ENCODE results near the gene SLC6A2.

The SLC6A2 gene

DNA sequence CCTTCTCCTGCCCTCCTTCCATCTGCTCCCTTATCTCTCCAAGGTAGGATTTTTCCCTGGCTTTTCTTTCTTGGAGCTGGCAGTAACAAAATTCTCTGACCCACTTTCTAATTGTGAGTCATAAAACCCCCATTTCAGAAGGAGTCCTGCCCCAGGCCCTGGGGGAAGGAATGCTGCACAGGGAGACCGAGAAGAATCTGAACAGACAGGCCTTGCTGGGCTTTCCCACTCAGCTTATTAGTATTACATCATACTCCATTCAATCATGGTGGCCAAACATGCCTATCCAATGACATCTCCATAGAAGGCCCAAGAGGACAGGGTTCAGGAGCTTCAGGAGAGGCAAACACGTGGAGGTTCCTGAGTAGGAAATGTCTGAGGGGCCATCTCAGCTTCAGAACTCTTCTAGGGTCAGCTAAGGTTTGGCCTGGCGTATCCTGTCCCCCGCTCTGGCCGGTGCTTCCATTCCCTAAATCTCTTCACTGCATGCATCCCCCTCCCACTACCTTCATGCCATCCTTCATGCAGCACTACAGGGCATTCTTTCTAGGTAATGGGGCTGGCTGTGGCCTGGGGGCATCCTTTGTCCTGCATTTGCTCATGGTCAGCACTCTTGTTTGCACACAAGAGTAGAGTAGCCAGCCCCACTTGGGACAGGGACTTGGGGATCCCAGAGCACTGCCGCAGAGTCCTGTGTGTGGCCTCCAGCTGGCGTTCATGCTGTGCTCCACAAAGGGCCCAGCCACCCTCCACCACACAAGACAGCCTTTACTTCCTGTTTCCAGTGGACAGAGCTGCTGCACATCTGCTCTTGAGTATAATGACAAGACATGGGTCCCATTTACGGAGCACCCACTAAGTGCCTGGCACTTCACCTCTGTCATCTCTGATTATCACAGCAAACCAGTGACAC is 8.2 kb downstream of the SLC6A2 start:
- peaks cover 0 to 4% of the 10 kb centered on the region in 2 donors for H3K27me3 ChIP-seq (ENCODE audit: control insufficient read depth in 1 of 2, insufficient read depth in 2 of 2, low read length in 2 of 2)
- no peaks in the 10 kb centered on the region for H3K4me1 ChIP-seq (ENCODE audit: insufficient read depth, low read length)
- no peak overlapping the region for H3K4me3 ChIP-seq (ENCODE audit: low read depth in 1 of 2, low read length in 2 of 2)
- no peaks in the 10 kb centered on the region for H3K9me3 ChIP-seq (ENCODE audit: low read length)
- H3K36me3 ChIP-seq (ENCODE audit: insufficient read depth, low read length): no peaks in the 10 kb centered on the region
- no peak overlapping the region for H3K27ac ChIP-seq (ENCODE audit: low read depth, low read length)
- no peak overlapping the region for H3K9ac ChIP-seq (ENCODE audit: low read length)

- Histone ChIP-seq H3K4me1 (ENCODE audit: insufficient read depth, low read length) (no peaks in the 10 kb centered on the region), H3K4me3 (ENCODE audit: low read depth in 1 of 2, low read length in 2 of 2) (no peak overlapping the region), H3K9ac (ENCODE audit: low read length) (no peak overlapping the region), H3K9me3 (ENCODE audit: low read length) (no peaks in the 10 kb centered on the region), H3K36me3 (ENCODE audit: insufficient read depth, low read length) (no peaks in the 10 kb centered on the region), H3K27ac (ENCODE audit: low read depth, low read length) (no peak overlapping the region), H3K27me3 (ENCODE audit: control insufficient read depth in 1 of 2, insufficient read depth in 2 of 2, low read length in 2 of 2) (peaks cover 0 to 4% of the 10 kb centered on the region in 2 donors)
Measured at GRCh38 chr16:55664786-55665407, 9.1 kb downstream of the SLC6A2 start.

DNA sequence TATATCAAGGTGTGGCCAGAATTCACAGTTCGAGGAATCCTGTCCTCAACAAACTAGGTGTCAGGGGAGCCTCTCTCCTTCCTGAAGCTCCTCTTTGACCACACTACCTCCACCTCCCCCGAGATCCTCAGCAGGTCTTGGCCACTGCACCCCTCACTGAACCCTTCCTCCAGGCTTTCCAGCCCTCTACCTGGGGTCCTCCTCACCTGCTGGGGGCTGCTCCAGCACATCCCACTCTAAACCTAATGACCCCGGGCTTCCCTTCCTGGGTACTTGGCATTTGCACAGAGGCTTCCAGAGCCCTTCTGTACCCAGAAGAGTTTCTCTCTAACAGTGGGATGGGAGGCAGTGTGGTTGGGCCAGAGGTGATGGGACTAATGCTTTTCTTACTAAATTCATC is 9.7 kb downstream of the SLC6A2 start:
- Histone ChIP-seq H3K4me3 (ENCODE audit: low read depth in 1 of 2, low read length in 2 of 2) (no peak overlapping the region), H3K27ac (ENCODE audit: low read depth, low read length) (no peak overlapping the region), H3K9ac (ENCODE audit: low read length) (no peak overlapping the region), H3K36me3 (ENCODE audit: insufficient read depth, low read length) (no peaks in the 10 kb centered on the region), H3K9me3 (ENCODE audit: low read length) (no peaks in the 10 kb centered on the region), H3K27me3 (ENCODE audit: control insufficient read depth in 1 of 2, insufficient read depth in 2 of 2, low read length in 2 of 2) (peaks cover 0 to 4% of the 10 kb centered on the region in 2 donors), H3K4me1 (ENCODE audit: insufficient read depth, low read length) (no peaks in the 10 kb centered on the region)

DNA sequence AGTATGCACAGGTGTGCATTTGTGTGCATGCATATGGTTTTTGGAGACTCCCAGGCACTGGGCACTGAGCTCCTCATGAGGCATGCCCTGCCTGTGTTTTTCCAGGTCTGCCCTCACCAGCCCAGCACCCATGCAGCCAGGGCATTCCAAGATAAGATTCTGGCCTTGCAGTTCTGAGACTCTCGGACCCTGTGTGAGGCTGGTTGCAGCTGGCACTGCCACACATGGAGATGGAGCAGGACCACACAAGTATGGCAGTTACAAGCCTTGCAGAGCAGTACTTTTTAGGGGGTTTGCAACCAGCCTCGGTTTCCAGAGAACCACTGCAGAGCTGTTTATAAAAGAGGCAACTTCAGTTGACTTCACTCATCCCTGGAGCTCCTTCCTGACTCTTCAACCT is 10.2 kb downstream of the SLC6A2 start:
- no peaks in the 10 kb centered on the region for H3K9me3 ChIP-seq (ENCODE audit: low read length)
- H3K27me3 ChIP-seq (ENCODE audit: control insufficient read depth in 1 of 2, insufficient read depth in 2 of 2, low read length in 2 of 2): peaks cover 0 to 4% of the 10 kb centered on the region in 2 donors
- H3K4me3 ChIP-seq (ENCODE audit: low read depth in 1 of 2, low read length in 2 of 2): no peak overlapping the region
- H3K4me1 ChIP-seq (ENCODE audit: insufficient read depth, low read length): no peaks in the 10 kb centered on the region
- no peak overlapping the region for H3K9ac ChIP-seq (ENCODE audit: low read length)
- H3K27ac ChIP-seq (ENCODE audit: low read depth, low read length): no peak overlapping the region
- H3K36me3 ChIP-seq (ENCODE audit: insufficient read depth, low read length): no peaks in the 10 kb centered on the region

- Histone ChIP-seq H3K9me3 (ENCODE audit: low read length) (no peaks in the 10 kb centered on the region), H3K4me1 (ENCODE audit: insufficient read depth, low read length) (no peaks in the 10 kb centered on the region), H3K27ac (ENCODE audit: low read depth, low read length) (no peak overlapping the region), H3K9ac (ENCODE audit: low read length) (no peak overlapping the region), H3K4me3 (ENCODE audit: low read depth in 1 of 2, low read length in 2 of 2) (no peak overlapping the region), H3K27me3 (ENCODE audit: control insufficient read depth in 1 of 2, insufficient read depth in 2 of 2, low read length in 2 of 2) (peaks cover 0 to 4% of the 10 kb centered on the region in 2 donors), H3K36me3 (ENCODE audit: insufficient read depth, low read length) (no peaks in the 10 kb centered on the region)
Measured at GRCh38 chr16:55667753-55668152, 12.0 kb downstream of the SLC6A2 start.

GRCh38 chr16:55668340-55669281 is 12.8 kb downstream of the SLC6A2 start:
- Histone ChIP-seq H3K27ac (ENCODE audit: low read depth, low read length) (no peak overlapping the region), H3K4me1 (ENCODE audit: insufficient read depth, low read length) (no peaks in the 10 kb centered on the region), H3K9ac (ENCODE audit: low read length) (no peak overlapping the region), H3K4me3 (ENCODE audit: low read depth in 1 of 2, low read length in 2 of 2) (no peak overlapping the region), H3K27me3 (ENCODE audit: control insufficient read depth in 1 of 2, insufficient read depth in 2 of 2, low read length in 2 of 2) (peaks cover 0 to 4% of the 10 kb centered on the region in 2 donors), H3K36me3 (ENCODE audit: insufficient read depth, low read length) (no peaks in the 10 kb centered on the region), H3K9me3 (ENCODE audit: low read length) (no peaks in the 10 kb centered on the region)

DNA sequence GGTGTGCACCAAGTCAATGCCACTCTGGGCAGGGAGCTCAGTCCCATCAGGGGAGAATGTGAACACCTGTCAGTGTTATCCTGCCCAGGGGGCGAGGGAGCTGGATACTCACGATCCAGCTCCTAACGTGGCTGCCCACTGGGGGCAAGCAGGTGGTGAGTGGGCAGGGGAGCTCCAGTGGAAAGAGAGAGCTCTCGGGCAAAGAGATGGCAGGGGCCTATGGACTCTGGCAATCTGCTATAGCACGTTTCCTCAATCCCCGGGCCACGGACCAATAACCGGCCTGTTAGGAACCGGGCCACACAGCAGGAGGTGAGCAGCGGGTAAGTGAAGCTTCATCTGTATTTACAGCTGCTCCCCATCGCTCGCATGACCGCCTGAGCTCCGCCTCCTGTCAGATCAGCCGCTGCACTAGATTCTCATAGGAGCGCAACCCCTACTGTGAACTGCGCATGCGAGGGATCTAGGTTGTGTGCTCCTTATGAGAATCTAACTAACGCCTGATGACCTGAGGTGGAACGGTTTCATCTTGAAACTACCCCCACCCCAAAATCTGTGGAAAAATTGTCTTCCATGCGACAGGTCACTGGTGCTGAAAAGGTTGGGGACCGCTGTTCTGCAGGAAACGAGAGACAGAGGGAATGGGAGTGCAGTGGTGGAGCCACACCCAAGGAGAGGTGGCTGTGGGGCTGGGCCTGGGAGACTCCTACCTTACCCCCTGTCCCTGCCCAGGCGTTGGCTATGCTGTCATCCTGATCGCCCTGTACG is 15.6 kb downstream of the SLC6A2 start:
- H3K9me3 ChIP-seq (ENCODE audit: low read length): no peaks in the 10 kb centered on the region
- H3K4me3 ChIP-seq (ENCODE audit: low read depth in 1 of 2, low read length in 2 of 2): no peak overlapping the region

GRCh38 chr16:55671974-55672280 is 16.1 kb downstream of the SLC6A2 start:
- H3K27me3 ChIP-seq (ENCODE audit: control insufficient read depth in 1 of 2, insufficient read depth in 2 of 2, low read length in 2 of 2): peaks cover 0 to 3% of the 10 kb centered on the region in 2 donors

More for the DNA sequence above, 15.6 kb downstream of the SLC6A2 start:
- H3K27me3 ChIP-seq (ENCODE audit: control insufficient read depth in 1 of 2, insufficient read depth in 2 of 2, low read length in 2 of 2): peaks cover 0 to 4% of the 10 kb centered on the region in 2 donors
- no peaks in the 10 kb centered on the region for H3K36me3 ChIP-seq (ENCODE audit: insufficient read depth, low read length)
- H3K9ac ChIP-seq (ENCODE audit: low read length): no peak overlapping the region
- H3K4me1 ChIP-seq (ENCODE audit: insufficient read depth, low read length): no peaks in the 10 kb centered on the region
- no peak overlapping the region for H3K27ac ChIP-seq (ENCODE audit: low read depth, low read length)

GRCh38 chr16:55672471-55672870 is 16.7 kb downstream of the SLC6A2 start:
- Histone ChIP-seq H3K27me3 (ENCODE audit: control insufficient read depth in 1 of 2, insufficient read depth in 2 of 2, low read length in 2 of 2) (no peaks in the 10 kb centered on the region), H3K9ac (ENCODE audit: low read length) (no peak overlapping the region), H3K4me3 (ENCODE audit: low read depth in 1 of 2, low read length in 2 of 2) (no peak overlapping the region), H3K4me1 (ENCODE audit: insufficient read depth, low read length) (no peaks in the 10 kb centered on the region), H3K27ac (ENCODE audit: low read depth, low read length) (no peak overlapping the region), H3K9me3 (ENCODE audit: low read length) (no peaks in the 10 kb centered on the region), H3K36me3 (ENCODE audit: insufficient read depth, low read length) (no peaks in the 10 kb centered on the region)

More at GRCh38 chr16:55671974-55672280, 16.1 kb downstream of the SLC6A2 start:
- no peaks in the 10 kb centered on the region for H3K36me3 ChIP-seq (ENCODE audit: insufficient read depth, low read length)
- no peak overlapping the region for H3K4me3 ChIP-seq (ENCODE audit: low read depth in 1 of 2, low read length in 2 of 2)
- no peaks in the 10 kb centered on the region for H3K4me1 ChIP-seq (ENCODE audit: insufficient read depth, low read length)
- no peaks in the 10 kb centered on the region for H3K9me3 ChIP-seq (ENCODE audit: low read length)
- no peak overlapping the region for H3K27ac ChIP-seq (ENCODE audit: low read depth, low read length)
- no peak overlapping the region for H3K9ac ChIP-seq (ENCODE audit: low read length)

DNA sequence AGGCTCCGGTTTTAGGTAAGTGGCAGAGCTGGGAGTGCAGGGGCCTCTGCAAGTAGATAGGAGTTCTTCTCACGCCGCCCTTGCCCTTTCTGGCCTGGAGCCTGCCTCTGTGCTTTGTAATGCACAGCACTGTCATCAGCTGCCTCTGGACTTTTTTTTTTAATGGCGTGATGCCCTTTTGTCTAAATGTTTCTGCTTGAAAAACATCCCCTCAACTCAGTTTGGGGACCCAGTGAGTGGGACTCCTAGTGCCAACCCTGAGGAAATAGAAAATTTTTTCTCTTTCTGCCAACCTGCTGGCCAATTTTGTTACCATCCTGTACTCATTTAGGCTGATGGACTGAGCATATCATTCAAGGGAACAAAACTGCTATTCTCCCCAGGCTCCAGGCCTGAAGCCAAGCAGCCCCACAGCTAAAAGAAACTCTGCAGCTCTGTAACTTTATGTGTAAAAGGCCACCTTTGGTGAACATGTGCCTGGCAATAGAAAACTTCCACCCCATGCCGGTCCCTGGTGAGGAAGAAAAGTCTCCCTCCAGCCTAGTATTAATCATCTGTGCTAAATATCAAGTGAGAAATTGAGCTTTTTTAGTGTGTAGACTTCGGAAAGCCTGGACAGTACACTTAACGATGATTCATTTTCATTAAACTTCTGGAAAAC is 22.5 kb downstream of the SLC6A2 start:
- Histone ChIP-seq H3K4me1 (ENCODE audit: insufficient read depth, low read length) (no peaks in the 10 kb centered on the region), H3K27ac (ENCODE audit: low read depth, low read length) (no peak overlapping the region), H3K27me3 (ENCODE audit: control insufficient read depth in 1 of 2, insufficient read depth in 2 of 2, low read length in 2 of 2) (no peaks in the 10 kb centered on the region), H3K9ac (ENCODE audit: low read length) (no peak overlapping the region), H3K36me3 (ENCODE audit: insufficient read depth, low read length) (no peaks in the 10 kb centered on the region), H3K4me3 (ENCODE audit: low read depth in 1 of 2, low read length in 2 of 2) (no peak overlapping the region), H3K9me3 (ENCODE audit: low read length) (no peaks in the 10 kb centered on the region)

Data from muscle layer of colon (tissue), 2 donors.